Measurements from ENCODE around the gene NATD1. TPM values are rescaled to one million over a fixed set of nuclear protein-coding genes. Genes with fewer than 3 reads are reported as not detected.

Gene NATD1
- total and polyA plus RNA-seq, 9 of the 15 experiments (the other 6 are each of a cell fraction or from before 2014, with no cell fraction given) = 0.24 to 5.4 (median 1.6) TPM

DNA sequence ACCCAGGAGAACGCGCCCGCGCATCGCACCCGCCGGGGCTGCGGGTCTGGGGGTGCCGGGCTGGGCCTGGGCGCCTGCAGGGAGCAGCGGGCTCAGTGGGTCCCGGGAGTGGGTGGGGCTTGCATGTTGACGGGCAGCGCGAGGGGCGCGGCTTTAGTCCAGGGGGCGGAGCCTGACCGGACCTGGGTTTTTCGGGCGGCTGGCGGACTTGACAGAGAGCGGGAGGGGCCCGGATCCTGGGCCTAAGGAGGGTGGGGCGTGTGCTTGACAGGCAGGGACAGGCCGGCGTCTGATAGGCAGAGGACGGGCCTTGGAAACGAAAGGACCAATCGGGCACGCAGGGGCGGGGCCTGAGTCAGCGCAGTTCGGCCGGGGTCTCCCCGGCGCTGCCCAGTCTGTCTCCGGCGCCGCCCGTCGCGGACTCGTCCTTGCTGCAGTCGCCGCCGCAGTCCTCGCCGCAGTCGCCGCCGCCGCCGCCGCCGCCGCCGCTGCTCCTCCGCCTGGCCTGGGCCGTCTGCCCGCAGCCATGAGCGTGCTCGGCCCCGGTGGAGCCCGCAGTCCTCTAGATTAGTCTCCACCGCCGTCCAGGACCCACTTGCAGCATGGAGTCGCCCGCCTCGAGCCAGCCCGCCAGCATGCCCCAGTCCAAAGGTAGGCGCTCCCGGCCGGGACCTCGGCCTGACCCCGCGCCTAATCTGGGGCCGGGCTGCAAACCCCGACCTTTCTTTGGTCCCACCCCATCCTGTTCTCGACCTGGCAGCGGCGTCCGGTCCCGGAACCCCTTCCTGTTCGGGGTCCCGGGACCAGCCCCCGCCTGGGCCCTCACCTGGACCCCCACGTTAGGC lies 31.3 kb upstream of the NATD1 start, which contains the start of gene MAP2K3 (continued):
- TF ChIP-seq, protein P1, sequence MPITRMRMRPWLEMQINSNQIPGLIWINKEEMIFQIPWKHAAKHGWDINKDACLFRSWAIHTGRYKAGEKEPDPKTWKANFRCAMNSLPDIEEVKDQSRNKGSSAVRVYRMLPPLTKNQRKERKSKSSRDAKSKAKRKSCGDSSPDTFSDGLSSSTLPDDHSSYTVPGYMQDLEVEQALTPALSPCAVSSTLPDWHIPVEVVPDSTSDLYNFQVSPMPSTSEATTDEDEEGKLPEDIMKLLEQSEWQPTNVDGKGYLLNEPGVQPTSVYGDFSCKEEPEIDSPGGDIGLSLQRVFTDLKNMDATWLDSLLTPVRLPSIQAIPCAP (CRISPR knock-in tag; IDR thresholded peaks at IDR 0.05; ENCODE audit: borderline replicate concordance) = no peak
- no peak for TF ChIP-seq CCAR2 (IDR thresholded peaks at IDR 0.05; ENCODE audit: low read depth, low read length)
- no peak for TF ChIP-seq MED1 (CRISPR knock-in tag; IDR thresholded peaks at IDR 0.05; ENCODE audit: borderline replicate concordance)
- TF ChIP-seq, protein P2, sequence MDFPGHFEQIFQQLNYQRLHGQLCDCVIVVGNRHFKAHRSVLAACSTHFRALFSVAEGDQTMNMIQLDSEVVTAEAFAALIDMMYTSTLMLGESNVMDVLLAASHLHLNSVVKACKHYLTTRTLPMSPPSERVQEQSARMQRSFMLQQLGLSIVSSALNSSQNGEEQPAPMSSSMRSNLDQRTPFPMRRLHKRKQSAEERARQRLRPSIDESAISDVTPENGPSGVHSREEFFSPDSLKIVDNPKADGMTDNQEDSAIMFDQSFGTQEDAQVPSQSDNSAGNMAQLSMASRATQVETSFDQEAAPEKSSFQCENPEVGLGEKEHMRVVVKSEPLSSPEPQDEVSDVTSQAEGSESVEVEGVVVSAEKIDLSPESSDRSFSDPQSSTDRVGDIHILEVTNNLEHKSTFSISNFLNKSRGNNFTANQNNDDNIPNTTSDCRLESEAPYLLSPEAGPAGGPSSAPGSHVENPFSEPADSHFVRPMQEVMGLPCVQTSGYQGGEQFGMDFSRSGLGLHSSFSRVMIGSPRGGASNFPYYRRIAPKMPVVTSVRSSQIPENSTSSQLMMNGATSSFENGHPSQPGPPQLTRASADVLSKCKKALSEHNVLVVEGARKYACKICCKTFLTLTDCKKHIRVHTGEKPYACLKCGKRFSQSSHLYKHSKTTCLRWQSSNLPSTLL (IDR thresholded peaks at IDR 0.05) = peak; percentile 64
- TF ChIP-seq ZNF3 (CRISPR knock-in tag; IDR thresholded peaks at IDR 0.05) = no peak
- TF ChIP-seq MAFK (IDR thresholded peaks at IDR 0.05; ENCODE audit: low read length) = no peak
- peak; percentile 81 to 84 for TF ChIP-seq NRF1 (conservative IDR thresholded peaks at IDR 0.05 in 1 of 2, IDR thresholded peaks at IDR 0.05 in 1 of 2)
- TF ChIP-seq, protein P3, sequence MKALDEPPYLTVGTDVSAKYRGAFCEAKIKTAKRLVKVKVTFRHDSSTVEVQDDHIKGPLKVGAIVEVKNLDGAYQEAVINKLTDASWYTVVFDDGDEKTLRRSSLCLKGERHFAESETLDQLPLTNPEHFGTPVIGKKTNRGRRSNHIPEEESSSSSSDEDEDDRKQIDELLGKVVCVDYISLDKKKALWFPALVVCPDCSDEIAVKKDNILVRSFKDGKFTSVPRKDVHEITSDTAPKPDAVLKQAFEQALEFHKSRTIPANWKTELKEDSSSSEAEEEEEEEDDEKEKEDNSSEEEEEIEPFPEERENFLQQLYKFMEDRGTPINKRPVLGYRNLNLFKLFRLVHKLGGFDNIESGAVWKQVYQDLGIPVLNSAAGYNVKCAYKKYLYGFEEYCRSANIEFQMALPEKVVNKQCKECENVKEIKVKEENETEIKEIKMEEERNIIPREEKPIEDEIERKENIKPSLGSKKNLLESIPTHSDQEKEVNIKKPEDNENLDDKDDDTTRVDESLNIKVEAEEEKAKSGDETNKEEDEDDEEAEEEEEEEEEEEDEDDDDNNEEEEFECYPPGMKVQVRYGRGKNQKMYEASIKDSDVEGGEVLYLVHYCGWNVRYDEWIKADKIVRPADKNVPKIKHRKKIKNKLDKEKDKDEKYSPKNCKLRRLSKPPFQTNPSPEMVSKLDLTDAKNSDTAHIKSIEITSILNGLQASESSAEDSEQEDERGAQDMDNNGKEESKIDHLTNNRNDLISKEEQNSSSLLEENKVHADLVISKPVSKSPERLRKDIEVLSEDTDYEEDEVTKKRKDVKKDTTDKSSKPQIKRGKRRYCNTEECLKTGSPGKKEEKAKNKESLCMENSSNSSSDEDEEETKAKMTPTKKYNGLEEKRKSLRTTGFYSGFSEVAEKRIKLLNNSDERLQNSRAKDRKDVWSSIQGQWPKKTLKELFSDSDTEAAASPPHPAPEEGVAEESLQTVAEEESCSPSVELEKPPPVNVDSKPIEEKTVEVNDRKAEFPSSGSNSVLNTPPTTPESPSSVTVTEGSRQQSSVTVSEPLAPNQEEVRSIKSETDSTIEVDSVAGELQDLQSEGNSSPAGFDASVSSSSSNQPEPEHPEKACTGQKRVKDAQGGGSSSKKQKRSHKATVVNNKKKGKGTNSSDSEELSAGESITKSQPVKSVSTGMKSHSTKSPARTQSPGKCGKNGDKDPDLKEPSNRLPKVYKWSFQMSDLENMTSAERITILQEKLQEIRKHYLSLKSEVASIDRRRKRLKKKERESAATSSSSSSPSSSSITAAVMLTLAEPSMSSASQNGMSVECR (CRISPR knock-in tag; IDR thresholded peaks at IDR 0.05) = 0 out of 2 replicates have a peak, but pooled peaks have one; percentile 33
- TF ChIP-seq SRSF7 (optimal IDR thresholded peaks at IDR 0.05; ENCODE audit: low read depth, low read length) = no peak
- TF ChIP-seq ZNF785 (CRISPR knock-in tag; IDR thresholded peaks at IDR 0.05) = no peak
- TF ChIP-seq WHSC1 (IDR thresholded peaks at IDR 0.05; ENCODE audit: low read length) = no peak
- no peak for TF ChIP-seq PHF20 (IDR thresholded peaks at IDR 0.05; ENCODE audit: partially characterized antibody)
- no peak for TF ChIP-seq SMAD3 (CRISPR knock-in tag; conservative IDR thresholded peaks at IDR 0.05)
- TF ChIP-seq ZFPM2 (CRISPR knock-in tag; IDR thresholded peaks at IDR 0.05) = no peak
- no peak for TF ChIP-seq OTX1 (CRISPR knock-in tag; IDR thresholded peaks at IDR 0.05)
- no peak for TF ChIP-seq MTA2 (IDR thresholded peaks at IDR 0.05; ENCODE audit: low read depth)

Measured in K562 (cell line).